Esophagus muscularis mucosa (tissue), 4 donors: ENCODE measurements around the gene CORO2B.

Experiments used
- EP300 ChIP-seq: sonication (generic); formaldehyde crosslinking; IDR thresholded peaks from one replicate; pipeline ENCODE4 v1.6.1; 2017; ENCODE audit warnings: antibody characterized with exemption
- POLR2A ChIP-seq: fragments of 450-650 bp; IDR thresholded peaks from one replicate; pipeline ENCODE4 v1.6.1; 2017; ENCODE audit warnings: antibody characterized with exemption, moderate library complexity, mild to moderate bottlenecking, low read depth
- TF ChIP-seq, protein P1 (sequence below), 3 experiments: fragments of 200-600 bp in 2 of 3; fragments of 450-650 bp in 1 of 3; sonication (generic) in 2 of 3; IDR thresholded peaks; one replicate each; pipeline ENCODE4 v1.5.1; 2017 to 2019; ENCODE audit warnings: antibody characterized with exemption in 3 of 3, mild to moderate bottlenecking in 2 of 3, moderate library complexity in 1 of 3

- no peak for TF ChIP-seq POLR2A
- TF ChIP-seq, protein P1, sequence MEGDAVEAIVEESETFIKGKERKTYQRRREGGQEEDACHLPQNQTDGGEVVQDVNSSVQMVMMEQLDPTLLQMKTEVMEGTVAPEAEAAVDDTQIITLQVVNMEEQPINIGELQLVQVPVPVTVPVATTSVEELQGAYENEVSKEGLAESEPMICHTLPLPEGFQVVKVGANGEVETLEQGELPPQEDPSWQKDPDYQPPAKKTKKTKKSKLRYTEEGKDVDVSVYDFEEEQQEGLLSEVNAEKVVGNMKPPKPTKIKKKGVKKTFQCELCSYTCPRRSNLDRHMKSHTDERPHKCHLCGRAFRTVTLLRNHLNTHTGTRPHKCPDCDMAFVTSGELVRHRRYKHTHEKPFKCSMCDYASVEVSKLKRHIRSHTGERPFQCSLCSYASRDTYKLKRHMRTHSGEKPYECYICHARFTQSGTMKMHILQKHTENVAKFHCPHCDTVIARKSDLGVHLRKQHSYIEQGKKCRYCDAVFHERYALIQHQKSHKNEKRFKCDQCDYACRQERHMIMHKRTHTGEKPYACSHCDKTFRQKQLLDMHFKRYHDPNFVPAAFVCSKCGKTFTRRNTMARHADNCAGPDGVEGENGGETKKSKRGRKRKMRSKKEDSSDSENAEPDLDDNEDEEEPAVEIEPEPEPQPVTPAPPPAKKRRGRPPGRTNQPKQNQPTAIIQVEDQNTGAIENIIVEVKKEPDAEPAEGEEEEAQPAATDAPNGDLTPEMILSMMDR (IDR thresholded peaks at IDR 0.05), result no peak
- TF ChIP-seq EP300, result no peak
These were observed 125.8 kb downstream of the CORO2B start for GRCh38 chr15:68704496-68705021.
